ENCODE measurements around the gene LRRC46. TPM values are rescaled to one million over a fixed set of nuclear protein-coding genes. Genes with fewer than 3 reads are reported as not detected.
A peak's percentile ranks its signal among the peaks of the same experiment; 100 is the strongest.

The LRRC46 gene
- total and polyA plus RNA-seq, 9 of the 15 experiments (the other 6 are each of a cell fraction or from before 2014, with no cell fraction given): 0.39 to 1.4 (median 0.53) TPM; not detected in 1

DNA sequence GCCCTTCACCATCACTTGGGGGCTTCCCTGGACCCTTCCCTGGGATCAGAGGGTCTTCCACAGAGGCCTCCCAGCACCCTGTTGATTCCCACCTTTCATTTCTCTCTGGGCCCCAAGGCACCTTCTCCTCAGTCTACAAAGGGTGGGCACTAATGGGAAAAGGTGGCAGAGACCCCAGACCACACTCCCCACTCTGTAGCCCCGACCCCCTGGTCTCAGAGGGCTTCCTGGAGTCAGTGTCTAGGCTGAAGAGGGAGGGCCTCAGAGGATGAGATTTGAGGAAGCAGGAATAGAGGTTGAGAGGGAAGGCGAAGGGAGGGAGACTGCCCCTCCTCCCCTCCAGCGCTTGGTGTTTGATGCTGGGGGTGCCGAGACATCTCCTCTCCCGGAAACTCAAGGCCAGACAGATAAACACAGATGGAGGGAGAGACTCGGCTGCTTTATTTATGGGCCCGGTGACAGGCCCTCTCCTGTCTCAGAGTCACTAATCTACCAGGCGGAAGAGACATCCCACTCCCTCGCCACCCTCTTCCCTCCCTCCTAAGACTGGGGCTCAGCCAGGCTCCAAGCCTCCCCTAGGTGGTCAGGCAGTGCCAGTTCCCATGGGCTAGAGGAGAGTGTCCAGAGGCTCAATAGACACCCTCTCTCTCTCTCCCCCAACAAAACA, 46.0 kb downstream of the LRRC46 start (continued):
- peak; percentile 68; the same call in 1 of the 2 replicates for TF ChIP-seq ZNF644 (tag; IDR thresholded peaks at IDR 0.05; ENCODE audit: low read depth)
- no peak; the same call in 1 of the 2 replicates for TF ChIP-seq RAD51 (IDR thresholded peaks at IDR 0.05; ENCODE audit: borderline replicate concordance, low read depth)
- TF ChIP-seq CBX5 (IDR thresholded peaks at IDR 0.05; ENCODE audit: borderline replicate concordance, low read depth): no peak
- peak in 1 of 2 experiments; percentile 73; a peak in 2 of 4 replicates for TF ChIP-seq HDAC1 (IDR thresholded peaks at IDR 0.05)
- TF ChIP-seq ZNF133 (CRISPR knock-in tag; IDR thresholded peaks at IDR 0.05): no peak
- peak; percentile 86 to 94 for TF ChIP-seq KDM1A (IDR thresholded peaks at IDR 0.05)
- TF ChIP-seq, protein P1, sequence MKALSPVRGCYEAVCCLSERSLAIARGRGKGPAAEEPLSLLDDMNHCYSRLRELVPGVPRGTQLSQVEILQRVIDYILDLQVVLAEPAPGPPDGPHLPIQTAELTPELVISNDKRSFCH (CRISPR knock-in tag; IDR thresholded peaks at IDR 0.05): no peak
- TF ChIP-seq, protein P1 (tag; IDR thresholded peaks at IDR 0.05): no peak
- TF ChIP-seq CBX1 (IDR thresholded peaks at IDR 0.05; ENCODE audit: low read depth): 0 out of 2 replicates have a peak, but pooled peaks have one; percentile 35
- no peak for TF ChIP-seq ZNF124 (CRISPR knock-in tag; IDR thresholded peaks at IDR 0.05)
- TF ChIP-seq ZNF121 (CRISPR knock-in tag; conservative IDR thresholded peaks at IDR 0.05): no peak
- no peak for TF ChIP-seq ZNF764 (CRISPR knock-in tag; IDR thresholded peaks at IDR 0.05; ENCODE audit: low read depth)
- TF ChIP-seq ELF4 (CRISPR knock-in tag; IDR thresholded peaks at IDR 0.05): no peak; the same call in 1 of the 2 replicates
- TF ChIP-seq, protein P2, sequence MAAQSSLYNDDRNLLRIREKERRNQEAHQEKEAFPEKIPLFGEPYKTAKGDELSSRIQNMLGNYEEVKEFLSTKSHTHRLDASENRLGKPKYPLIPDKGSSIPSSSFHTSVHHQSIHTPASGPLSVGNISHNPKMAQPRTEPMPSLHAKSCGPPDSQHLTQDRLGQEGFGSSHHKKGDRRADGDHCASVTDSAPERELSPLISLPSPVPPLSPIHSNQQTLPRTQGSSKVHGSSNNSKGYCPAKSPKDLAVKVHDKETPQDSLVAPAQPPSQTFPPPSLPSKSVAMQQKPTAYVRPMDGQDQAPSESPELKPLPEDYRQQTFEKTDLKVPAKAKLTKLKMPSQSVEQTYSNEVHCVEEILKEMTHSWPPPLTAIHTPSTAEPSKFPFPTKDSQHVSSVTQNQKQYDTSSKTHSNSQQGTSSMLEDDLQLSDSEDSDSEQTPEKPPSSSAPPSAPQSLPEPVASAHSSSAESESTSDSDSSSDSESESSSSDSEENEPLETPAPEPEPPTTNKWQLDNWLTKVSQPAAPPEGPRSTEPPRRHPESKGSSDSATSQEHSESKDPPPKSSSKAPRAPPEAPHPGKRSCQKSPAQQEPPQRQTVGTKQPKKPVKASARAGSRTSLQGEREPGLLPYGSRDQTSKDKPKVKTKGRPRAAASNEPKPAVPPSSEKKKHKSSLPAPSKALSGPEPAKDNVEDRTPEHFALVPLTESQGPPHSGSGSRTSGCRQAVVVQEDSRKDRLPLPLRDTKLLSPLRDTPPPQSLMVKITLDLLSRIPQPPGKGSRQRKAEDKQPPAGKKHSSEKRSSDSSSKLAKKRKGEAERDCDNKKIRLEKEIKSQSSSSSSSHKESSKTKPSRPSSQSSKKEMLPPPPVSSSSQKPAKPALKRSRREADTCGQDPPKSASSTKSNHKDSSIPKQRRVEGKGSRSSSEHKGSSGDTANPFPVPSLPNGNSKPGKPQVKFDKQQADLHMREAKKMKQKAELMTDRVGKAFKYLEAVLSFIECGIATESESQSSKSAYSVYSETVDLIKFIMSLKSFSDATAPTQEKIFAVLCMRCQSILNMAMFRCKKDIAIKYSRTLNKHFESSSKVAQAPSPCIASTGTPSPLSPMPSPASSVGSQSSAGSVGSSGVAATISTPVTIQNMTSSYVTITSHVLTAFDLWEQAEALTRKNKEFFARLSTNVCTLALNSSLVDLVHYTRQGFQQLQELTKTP (IDR thresholded peaks at IDR 0.05; ENCODE audit: low read depth in 1 of 2, partially characterized antibody in 2 of 2): peak in 1 of 2 experiments; percentile 76
- TF ChIP-seq ZNF551 (CRISPR knock-in tag; IDR thresholded peaks at IDR 0.05): no peak
- TF ChIP-seq CXXC5 (CRISPR knock-in tag; IDR thresholded peaks at IDR 0.05): peak; percentile 77
- TF ChIP-seq GABPB1 (CRISPR knock-in tag; IDR thresholded peaks at IDR 0.05): peak; percentile 61
- peak; percentile 32; the same call in 1 of the 2 replicates for TF ChIP-seq ZBTB7A (IDR thresholded peaks at IDR 0.05; ENCODE audit: borderline replicate concordance, control insufficient read depth, low read depth, low read length)
- TF ChIP-seq HOXB6 (CRISPR knock-in tag; IDR thresholded peaks at IDR 0.05; ENCODE audit: borderline replicate concordance): no peak
- peak; percentile 80 for TF ChIP-seq SOX6 (IDR thresholded peaks at IDR 0.05)
- TF ChIP-seq SNRNP70 (optimal IDR thresholded peaks at IDR 0.05; ENCODE audit: low read depth, low read length): no peak
- no peak for TF ChIP-seq ZNF717 (CRISPR knock-in tag; IDR thresholded peaks at IDR 0.05)
- TF ChIP-seq NR2C1 (IDR thresholded peaks at IDR 0.05): no peak
- TF ChIP-seq NR2C1 (tag; IDR thresholded peaks at IDR 0.05): no peak; the same call in 1 of the 2 replicates
- TF ChIP-seq FOXK1 (CRISPR knock-in tag; IDR thresholded peaks at IDR 0.05; ENCODE audit: borderline replicate concordance): no peak
- TF ChIP-seq, protein P3, sequence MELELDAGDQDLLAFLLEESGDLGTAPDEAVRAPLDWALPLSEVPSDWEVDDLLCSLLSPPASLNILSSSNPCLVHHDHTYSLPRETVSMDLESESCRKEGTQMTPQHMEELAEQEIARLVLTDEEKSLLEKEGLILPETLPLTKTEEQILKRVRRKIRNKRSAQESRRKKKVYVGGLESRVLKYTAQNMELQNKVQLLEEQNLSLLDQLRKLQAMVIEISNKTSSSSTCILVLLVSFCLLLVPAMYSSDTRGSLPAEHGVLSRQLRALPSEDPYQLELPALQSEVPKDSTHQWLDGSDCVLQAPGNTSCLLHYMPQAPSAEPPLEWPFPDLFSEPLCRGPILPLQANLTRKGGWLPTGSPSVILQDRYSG (tag; conservative IDR thresholded peaks at IDR 0.05; ENCODE audit: low read depth): no peak
